Measurements from ENCODE around the gene CDC14A.

- TF ChIP-seq, protein P1, sequence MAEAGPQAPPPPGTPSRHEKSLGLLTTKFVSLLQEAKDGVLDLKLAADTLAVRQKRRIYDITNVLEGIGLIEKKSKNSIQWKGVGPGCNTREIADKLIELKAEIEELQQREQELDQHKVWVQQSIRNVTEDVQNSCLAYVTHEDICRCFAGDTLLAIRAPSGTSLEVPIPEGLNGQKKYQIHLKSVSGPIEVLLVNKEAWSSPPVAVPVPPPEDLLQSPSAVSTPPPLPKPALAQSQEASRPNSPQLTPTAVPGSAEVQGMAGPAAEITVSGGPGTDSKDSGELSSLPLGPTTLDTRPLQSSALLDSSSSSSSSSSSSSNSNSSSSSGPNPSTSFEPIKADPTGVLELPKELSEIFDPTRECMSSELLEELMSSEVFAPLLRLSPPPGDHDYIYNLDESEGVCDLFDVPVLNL (CRISPR knock-in tag; IDR thresholded peaks at IDR 0.05; ENCODE audit: borderline replicate concordance, low read depth), result no peak
- no peak for TF ChIP-seq ZNF121 (CRISPR knock-in tag; IDR thresholded peaks at IDR 0.05)
- no peak for TF ChIP-seq NFE2L1 (CRISPR knock-in tag; IDR thresholded peaks at IDR 0.05)
- TF ChIP-seq ZBTB43 (CRISPR knock-in tag; IDR thresholded peaks at IDR 0.05), result no peak
- TF ChIP-seq CTCF (IDR thresholded peaks at IDR 0.05), result no peak
- no peak for TF ChIP-seq MAX (CRISPR knock-in tag; IDR thresholded peaks at IDR 0.05)
- TF ChIP-seq, protein P2, sequence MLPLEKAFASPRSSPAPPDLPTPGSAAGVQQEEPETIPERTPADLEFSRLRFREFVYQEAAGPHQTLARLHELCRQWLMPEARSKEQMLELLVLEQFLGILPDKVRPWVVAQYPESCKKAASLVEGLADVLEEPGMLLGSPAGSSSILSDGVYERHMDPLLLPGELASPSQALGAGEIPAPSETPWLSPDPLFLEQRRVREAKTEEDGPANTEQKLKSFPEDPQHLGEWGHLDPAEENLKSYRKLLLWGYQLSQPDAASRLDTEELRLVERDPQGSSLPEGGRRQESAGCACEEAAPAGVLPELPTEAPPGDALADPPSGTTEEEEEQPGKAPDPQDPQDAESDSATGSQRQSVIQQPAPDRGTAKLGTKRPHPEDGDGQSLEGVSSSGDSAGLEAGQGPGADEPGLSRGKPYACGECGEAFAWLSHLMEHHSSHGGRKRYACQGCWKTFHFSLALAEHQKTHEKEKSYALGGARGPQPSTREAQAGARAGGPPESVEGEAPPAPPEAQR (CRISPR knock-in tag; IDR thresholded peaks at IDR 0.05), result no peak
- TF ChIP-seq NR3C1 (CRISPR knock-in tag; conservative IDR thresholded peaks at IDR 0.05; ENCODE audit: low read depth), result no peak
- TF ChIP-seq, protein P3, sequence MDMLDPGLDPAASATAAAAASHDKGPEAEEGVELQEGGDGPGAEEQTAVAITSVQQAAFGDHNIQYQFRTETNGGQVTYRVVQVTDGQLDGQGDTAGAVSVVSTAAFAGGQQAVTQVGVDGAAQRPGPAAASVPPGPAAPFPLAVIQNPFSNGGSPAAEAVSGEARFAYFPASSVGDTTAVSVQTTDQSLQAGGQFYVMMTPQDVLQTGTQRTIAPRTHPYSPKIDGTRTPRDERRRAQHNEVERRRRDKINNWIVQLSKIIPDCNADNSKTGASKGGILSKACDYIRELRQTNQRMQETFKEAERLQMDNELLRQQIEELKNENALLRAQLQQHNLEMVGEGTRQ (CRISPR knock-in tag; IDR thresholded peaks at IDR 0.05), result no peak
- no peak for TF ChIP-seq ZNF671 (CRISPR knock-in tag; IDR thresholded peaks at IDR 0.05)
- no peak for TF ChIP-seq E2F1 (CRISPR knock-in tag; IDR thresholded peaks at IDR 0.05)
- TF ChIP-seq ZNF219 (CRISPR knock-in tag; IDR thresholded peaks at IDR 0.05; ENCODE audit: borderline replicate concordance), result no peak
These were observed 164.6 kb downstream of the CDC14A start for GRCh38 chr1:100516857-100517256.
